ENCODE measurements around the gene PHF21A.

DNA sequence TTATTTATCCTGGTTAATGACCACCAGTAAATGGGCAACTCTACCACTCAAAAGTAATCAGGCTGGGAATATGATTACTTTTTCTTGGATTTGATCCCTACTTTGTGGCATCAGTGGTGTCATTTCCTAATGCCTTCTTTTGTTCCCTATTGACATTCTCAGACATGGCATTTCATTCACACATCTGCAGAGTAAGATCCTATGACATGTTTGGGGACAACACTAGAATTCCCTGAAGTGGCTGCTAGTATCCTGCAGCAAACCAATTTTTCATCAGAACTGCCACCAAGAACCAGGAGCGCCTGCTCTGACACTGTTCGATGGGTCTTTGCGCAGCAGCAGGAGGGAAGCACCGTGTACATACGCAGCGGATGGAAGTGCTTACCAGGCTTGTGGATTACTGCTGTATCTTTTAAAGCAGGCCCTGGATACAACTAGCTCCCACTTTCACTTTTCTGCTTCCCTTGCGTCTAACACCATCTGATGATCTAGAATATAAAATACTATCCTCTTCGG lies 101.1 kb downstream of the PHF21A start:
- TF ChIP-seq CTCF (optimal IDR thresholded peaks at IDR 0.05 in 1 of 3, IDR thresholded peaks at IDR 0.05 in 1 of 3, conservative IDR thresholded peaks at IDR 0.05 in 1 of 3; ENCODE audit: extremely low read depth in 1 of 3, insufficient read depth in 2 of 3, low read length in 3 of 3) (no peak), EZH2 (IDR thresholded peaks at IDR 0.05; ENCODE audit: low read length) (no peak)

Data from keratinocyte (primary cell).